Testis (tissue), 3 donors: ENCODE data around the gene PRDM12. TPM values are rescaled to one million over a fixed set of nuclear protein-coding genes. Genes with fewer than 3 reads are reported as not detected.

Experiments used
- DNase-seq: peaks from one replicate; pipeline ENCODE4 v3.0.0-alpha.2; 2019
- H3K27ac ChIP-seq, 2 donors: fragments of 200-600 bp; sonication (generic); one replicate each; pipeline ENCODE4 v1.5.1; 2019
- H3K27me3 ChIP-seq: fragments of 200-600 bp; sonication (generic); one replicate; pipeline ENCODE4 v1.5.1; 2019
- H3K36me3 ChIP-seq: fragments of 200-600 bp; sonication (generic); one replicate; pipeline ENCODE4 v1.5.1; 2017; ENCODE audit warnings: low read depth; ENCODE audit errors: missing control alignments
- H3K4me1 ChIP-seq: fragments of 200-600 bp; sonication (generic); one replicate; pipeline ENCODE4 v1.5.1; 2019
- H3K4me3 ChIP-seq, 2 donors: fragments of 200-600 bp; sonication (generic); one replicate each; pipeline ENCODE4 v1.5.1; 2017 to 2019
- H3K9me3 ChIP-seq: fragments of 200-600 bp; sonication (generic); one replicate; pipeline ENCODE4 v1.5.1; 2017
- POLR2A ChIP-seq: fragments of 450-650 bp; IDR thresholded peaks from one replicate; pipeline ENCODE4 v1.6.1; 2017; ENCODE audit warnings: antibody characterized with exemption, mild to moderate bottlenecking, moderate library complexity
- WGBS, 2 donors: methylation state at CpG; one replicate each; pipeline ENCODE4 v1.1.5; 2018; 5-methylcytosine and 5-hydroxymethylcytosine counted together
- intact Hi-C: fragments of 100-400 bp; cut with DNase I; formaldehyde crosslinking; loops from one replicate; pipeline ENCODE4 v1.15.1; 2023; ENCODE audit warnings: low total_unique reads
- polyA plus RNA-seq: library from polyadenylated mRNA; stranded (reverse); fragments of 350-450 nt; fragmentation: Illumina TruSeq; extraction: RNeasy Lipid Tissue Mini Kit (QIAGEN cat#74804); gene quantifications from one replicate; pipeline ENCODE4 v1.2.3, GENCODE V29; 2014; ENCODE audit warnings: low read depth, low replicate concordance; ENCODE audit not compliant: insufficient read depth
- total RNA-seq, 2 donors: library from RNA; depleted of rRNA; stranded (reverse); fragments of >200 nt; gene quantifications; one replicate each; pipeline ENCODE4 v1.2.3, GENCODE V29; 2016
- TF ChIP-seq, protein P1 (sequence below), 3 experiments: fragments of 450-650 bp in 2 of 3; fragments of 200-600 bp in 1 of 3; sonication (generic) in 1 of 3; IDR thresholded peaks; one replicate each; pipeline ENCODE4 v1.5.1; 2016 to 2019; ENCODE audit warnings: antibody characterized with exemption in 3 of 3, mild to moderate bottlenecking in 2 of 3, moderate library complexity in 1 of 3

The PRDM12 gene
- total and polyA plus RNA-seq, 3 donors from 2014 or later: 0.32 to 0.71 (median 0.68) TPM

- Histone ChIP-seq H3K9me3 (no peaks in the 10 kb centered on the region), H3K4me1 (no peaks in the 10 kb centered on the region), H3K27ac (no peak overlapping the region), H3K27me3 (no peaks in the 10 kb centered on the region), H3K36me3 (peaks cover 3% of the 10 kb centered on the region), H3K4me3 (no peak overlapping the region)
- DNase-seq: no peak
- intact Hi-C loops: no loop called here
- TF ChIP-seq, protein P1, sequence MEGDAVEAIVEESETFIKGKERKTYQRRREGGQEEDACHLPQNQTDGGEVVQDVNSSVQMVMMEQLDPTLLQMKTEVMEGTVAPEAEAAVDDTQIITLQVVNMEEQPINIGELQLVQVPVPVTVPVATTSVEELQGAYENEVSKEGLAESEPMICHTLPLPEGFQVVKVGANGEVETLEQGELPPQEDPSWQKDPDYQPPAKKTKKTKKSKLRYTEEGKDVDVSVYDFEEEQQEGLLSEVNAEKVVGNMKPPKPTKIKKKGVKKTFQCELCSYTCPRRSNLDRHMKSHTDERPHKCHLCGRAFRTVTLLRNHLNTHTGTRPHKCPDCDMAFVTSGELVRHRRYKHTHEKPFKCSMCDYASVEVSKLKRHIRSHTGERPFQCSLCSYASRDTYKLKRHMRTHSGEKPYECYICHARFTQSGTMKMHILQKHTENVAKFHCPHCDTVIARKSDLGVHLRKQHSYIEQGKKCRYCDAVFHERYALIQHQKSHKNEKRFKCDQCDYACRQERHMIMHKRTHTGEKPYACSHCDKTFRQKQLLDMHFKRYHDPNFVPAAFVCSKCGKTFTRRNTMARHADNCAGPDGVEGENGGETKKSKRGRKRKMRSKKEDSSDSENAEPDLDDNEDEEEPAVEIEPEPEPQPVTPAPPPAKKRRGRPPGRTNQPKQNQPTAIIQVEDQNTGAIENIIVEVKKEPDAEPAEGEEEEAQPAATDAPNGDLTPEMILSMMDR (IDR thresholded peaks at IDR 0.05): no peak
- no peak for TF ChIP-seq POLR2A
- WGBS, 2 donors: 93% methylated on average over 7 of the region's 7 CpGs
These were observed 31.6 kb upstream of the PRDM12 start for GRCh38 chr9:130632841-130633240.

DNA sequence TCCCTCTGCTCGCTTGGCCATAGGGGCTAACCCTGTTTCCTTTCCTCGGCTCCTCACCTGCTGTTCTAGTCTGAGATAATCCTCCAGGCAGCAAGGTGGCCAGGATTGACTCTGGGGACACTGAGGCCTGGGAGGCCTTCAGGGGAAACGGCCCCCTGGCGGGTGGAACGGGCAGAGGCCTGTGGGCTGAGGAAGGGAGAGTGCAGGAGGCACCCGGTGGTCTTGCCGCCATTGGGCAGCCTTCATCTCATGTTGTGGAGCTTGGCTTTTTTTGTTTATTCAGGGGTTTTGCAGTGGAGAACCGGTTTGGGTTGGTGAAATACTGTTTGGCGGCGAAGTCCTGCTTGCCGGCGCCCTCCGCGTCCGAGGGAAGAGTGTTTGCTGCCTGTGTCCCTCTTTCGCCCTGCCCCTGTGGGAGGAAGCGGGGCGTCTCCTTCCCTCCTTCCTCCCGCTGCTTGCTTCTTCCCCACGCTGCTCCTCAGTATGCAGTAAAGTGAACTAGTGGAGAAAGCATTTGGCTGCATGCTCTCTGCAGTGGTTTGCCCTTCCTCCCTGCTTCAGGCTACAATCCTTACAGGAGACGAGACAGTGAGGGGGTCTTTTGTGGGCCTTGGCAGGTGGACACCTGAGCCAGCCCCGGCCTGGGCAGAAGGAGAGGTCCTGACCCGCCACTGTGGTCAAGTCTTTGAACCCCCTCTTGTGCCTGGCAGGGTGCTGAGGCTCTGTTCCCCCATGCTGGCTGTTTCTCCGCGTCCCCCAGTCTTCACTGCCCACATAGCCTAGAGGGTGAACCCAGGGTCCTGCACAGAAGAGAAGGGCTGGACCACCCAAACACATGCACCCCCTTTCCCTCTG is 30.8 kb upstream of the PRDM12 start:
- no peak for DNase-seq
- Histone ChIP-seq H3K4me3 (no peak overlapping the region), H3K36me3 (peaks cover 3% of the 10 kb centered on the region), H3K4me1 (no peaks in the 10 kb centered on the region), H3K27ac (no peak overlapping the region), H3K9me3 (no peaks in the 10 kb centered on the region), H3K27me3 (no peaks in the 10 kb centered on the region)
- WGBS, 2 donors: 90 to 92% methylated on average over 23 to 25 of the region's 25 CpGs
- intact Hi-C loops: no loop called here
- TF ChIP-seq, protein P1 (IDR thresholded peaks at IDR 0.05): no peak
- no peak for TF ChIP-seq POLR2A

DNA sequence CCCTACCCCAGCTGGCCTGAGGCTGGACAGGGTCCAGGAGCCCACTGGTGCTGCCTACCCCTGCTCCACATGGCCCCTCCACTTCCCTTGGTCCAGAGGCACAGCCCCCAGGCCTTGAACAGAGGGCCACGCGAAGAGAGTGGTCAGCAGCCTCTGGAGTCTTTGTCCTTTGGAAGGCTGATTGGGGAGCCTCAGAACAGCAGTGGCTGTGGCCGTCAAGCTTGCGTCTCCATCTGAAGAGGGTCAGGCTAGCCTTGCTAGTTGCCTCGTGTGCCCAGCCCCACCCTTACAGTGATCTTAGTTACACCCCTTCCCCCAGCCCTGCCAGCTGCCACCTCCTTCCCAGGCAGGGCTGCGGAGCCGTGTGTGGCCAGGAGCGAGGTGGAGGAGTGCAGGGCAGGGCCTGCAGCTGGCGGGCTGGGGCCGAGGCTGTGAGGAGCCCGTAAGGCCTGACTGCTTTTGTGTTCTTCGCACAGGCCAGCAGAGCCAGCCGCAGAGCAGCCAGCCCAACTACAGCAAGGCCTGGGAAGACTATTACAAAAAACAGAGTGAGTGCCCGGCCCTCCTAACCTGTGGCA is 30.1 kb upstream of the PRDM12 start:
- Histone ChIP-seq H3K4me1 (no peaks in the 10 kb centered on the region), H3K27me3 (no peaks in the 10 kb centered on the region), H3K36me3 (peaks cover 3% of the 10 kb centered on the region), H3K9me3 (no peaks in the 10 kb centered on the region), H3K27ac (no peak overlapping the region), H3K4me3 (no peak overlapping the region)
- 76 to 86% methylated on average over 7 to 14 of the region's 14 CpGs for WGBS, 2 donors
- DNase-seq: no peak
- intact Hi-C loops: no loop called here
- TF ChIP-seq, protein P1 (IDR thresholded peaks at IDR 0.05): no peak
- TF ChIP-seq POLR2A: no peak

DNA sequence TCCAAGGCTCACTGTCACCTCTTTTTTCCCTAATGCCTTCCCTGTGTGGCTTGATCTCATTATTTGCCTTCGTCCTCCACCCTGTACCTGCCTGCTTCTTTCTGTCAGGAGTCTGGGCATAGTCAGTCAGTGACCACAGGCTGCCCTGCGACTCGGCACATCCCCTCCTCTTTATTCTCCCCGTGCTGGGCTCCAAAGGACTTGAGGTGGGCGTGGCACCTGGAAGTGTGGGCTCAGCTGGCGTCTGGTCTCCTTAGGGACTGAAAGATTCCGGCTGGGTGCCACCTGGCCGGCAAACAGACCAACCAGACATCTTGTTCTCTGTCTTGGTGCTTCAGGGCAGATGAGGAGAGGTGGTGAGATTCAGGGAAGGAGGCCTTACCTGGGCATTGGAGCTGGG is 29.6 kb upstream of the PRDM12 start:
- no peak for TF ChIP-seq POLR2A
- WGBS, 2 donors: 79 to 90% methylated on average over 8 of the region's 8 CpGs
- no peaks in the 10 kb centered on the region for H3K27me3 ChIP-seq
- no peak overlapping the region for H3K4me3 ChIP-seq
- no peak overlapping the region for H3K27ac ChIP-seq
- intact Hi-C loops: no loop called here
- DNase-seq: no peak
- peaks cover 3% of the 10 kb centered on the region for H3K36me3 ChIP-seq
- no peaks in the 10 kb centered on the region for H3K4me1 ChIP-seq
- H3K9me3 ChIP-seq: no peaks in the 10 kb centered on the region

- peaks cover 3% of the 10 kb centered on the region for H3K36me3 ChIP-seq
- TF ChIP-seq, protein P1 (IDR thresholded peaks at IDR 0.05): no peak
- TF ChIP-seq POLR2A: no peak
- no peaks in the 10 kb centered on the region for H3K27me3 ChIP-seq
- H3K27ac ChIP-seq: no peak overlapping the region
- no peaks in the 10 kb centered on the region for H3K9me3 ChIP-seq
- no peak for DNase-seq
- WGBS, 2 donors: 94 to 97% methylated on average over 6 of the region's 6 CpGs
- H3K4me1 ChIP-seq: no peaks in the 10 kb centered on the region
- H3K4me3 ChIP-seq: no peak overlapping the region
- intact Hi-C loops: no loop called here
These were observed 29.1 kb upstream of the PRDM12 start for GRCh38 chr9:130635306-130635705.
